Measurements from ENCODE around the gene ARHGEF18.

ARHGEF18 gene

GRCh38 chr19:7372810-7373209, 24.1 kb downstream of the ARHGEF18 start:
- Histone ChIP-seq H3K9ac (ENCODE audit: low read length) (no peak overlapping the region), H3K36me3 (replicated peaks; ENCODE audit: low read depth, low read length) (no peaks in the 10 kb centered on the region), H4K20me1 (ENCODE audit: insufficient read depth, low read length) (no peaks in the 10 kb centered on the region), H3K4me3 (ENCODE audit: low read length) (no peak overlapping the region), H2AFZ (ENCODE audit: low read depth, low read length) (no peak overlapping the region), H3K4me2 (ENCODE audit: low read length) (no peak overlapping the region), H3K79me2 (ENCODE audit: low read length) (no peaks in the 10 kb centered on the region), H3K9me3 (ENCODE audit: insufficient read depth, low read length) (no peaks in the 10 kb centered on the region), H3K27ac (ENCODE audit: low read length) (no peak overlapping the region), H3K4me1 (ENCODE audit: low read length) (no peaks in the 10 kb centered on the region), H3K27me3 (ENCODE audit: low read depth, low read length) (peaks cover 14% of the 10 kb centered on the region)
- no peak for TF ChIP-seq CTCF (IDR thresholded peaks at IDR 0.05; ENCODE audit: low read depth, low read length)
- TF ChIP-seq EZH2phosphoT487 (IDR thresholded peaks at IDR 0.05; ENCODE audit: low read depth): no peak

- Histone ChIP-seq H3K4me2 (ENCODE audit: low read length) (no peak overlapping the region), H3K4me1 (ENCODE audit: low read length) (no peaks in the 10 kb centered on the region), H3K9me3 (ENCODE audit: insufficient read depth, low read length) (no peaks in the 10 kb centered on the region), H3K4me3 (ENCODE audit: low read length) (no peak overlapping the region), H3K36me3 (replicated peaks; ENCODE audit: low read depth, low read length) (no peaks in the 10 kb centered on the region), H4K20me1 (ENCODE audit: insufficient read depth, low read length) (no peaks in the 10 kb centered on the region), H3K27me3 (ENCODE audit: low read depth, low read length) (peaks cover 14% of the 10 kb centered on the region; the same call in 1 of the 2 replicates), H2AFZ (ENCODE audit: low read depth, low read length) (no peak overlapping the region), H3K9ac (ENCODE audit: low read length) (no peak overlapping the region), H3K27ac (ENCODE audit: low read length) (no peak overlapping the region), H3K79me2 (ENCODE audit: low read length) (no peaks in the 10 kb centered on the region)
- no peak for TF ChIP-seq EZH2phosphoT487 (IDR thresholded peaks at IDR 0.05; ENCODE audit: low read depth)
- TF ChIP-seq CTCF (IDR thresholded peaks at IDR 0.05; ENCODE audit: low read depth, low read length): no peak
Observed at GRCh38 chr19:7373862-7374261, 25.1 kb downstream of the ARHGEF18 start.

GRCh38 chr19:7376151-7376852, 27.6 kb downstream of the ARHGEF18 start:
- Histone ChIP-seq H3K9me3 (ENCODE audit: insufficient read depth, low read length) (no peaks in the 10 kb centered on the region), H3K9ac (ENCODE audit: low read length) (no peak overlapping the region), H3K27ac (ENCODE audit: low read length) (no peak overlapping the region), H4K20me1 (ENCODE audit: insufficient read depth, low read length) (no peaks in the 10 kb centered on the region), H3K4me2 (ENCODE audit: low read length) (no peak overlapping the region), H3K36me3 (replicated peaks; ENCODE audit: low read depth, low read length) (no peaks in the 10 kb centered on the region), H3K79me2 (ENCODE audit: low read length) (no peaks in the 10 kb centered on the region), H3K27me3 (ENCODE audit: low read depth, low read length) (peaks cover 14% of the 10 kb centered on the region; the same call in 1 of the 2 replicates), H2AFZ (ENCODE audit: low read depth, low read length) (no peak overlapping the region), H3K4me1 (ENCODE audit: low read length) (peaks cover 3% of the 10 kb centered on the region; the same call in 1 of the 2 replicates), H3K4me3 (ENCODE audit: low read length) (no peak overlapping the region)
- TF ChIP-seq EZH2phosphoT487 (IDR thresholded peaks at IDR 0.05; ENCODE audit: low read depth) (no peak), CTCF (IDR thresholded peaks at IDR 0.05; ENCODE audit: low read depth, low read length) (no peak)

GRCh38 chr19:7377196-7377595, 28.5 kb downstream of the ARHGEF18 start:
- H4K20me1 ChIP-seq (ENCODE audit: insufficient read depth, low read length): no peaks in the 10 kb centered on the region
- no peak overlapping the region for H2AFZ ChIP-seq (ENCODE audit: low read depth, low read length)
- H3K27me3 ChIP-seq (ENCODE audit: low read depth, low read length): peaks cover 10% of the 10 kb centered on the region; the same call in 1 of the 2 replicates
- TF ChIP-seq EZH2phosphoT487 (IDR thresholded peaks at IDR 0.05; ENCODE audit: low read depth): no peak
- TF ChIP-seq CTCF (IDR thresholded peaks at IDR 0.05; ENCODE audit: low read depth, low read length): no peak
- no peak overlapping the region for H3K9ac ChIP-seq (ENCODE audit: low read length)
- no peaks in the 10 kb centered on the region for H3K36me3 ChIP-seq (replicated peaks; ENCODE audit: low read depth, low read length)
- H3K79me2 ChIP-seq (ENCODE audit: low read length): no peaks in the 10 kb centered on the region
- H3K4me1 ChIP-seq (ENCODE audit: low read length): peaks cover 3% of the 10 kb centered on the region; the same call in 1 of the 2 replicates
- no peak overlapping the region for H3K4me2 ChIP-seq (ENCODE audit: low read length)
- H3K9me3 ChIP-seq (ENCODE audit: insufficient read depth, low read length): no peaks in the 10 kb centered on the region
- H3K4me3 ChIP-seq (ENCODE audit: low read length): no peak overlapping the region
- no peak overlapping the region for H3K27ac ChIP-seq (ENCODE audit: low read length)

Measured in OCI-LY3 (cell line).